ENCODE results near the gene GRB14. TPM values are rescaled to one million over a fixed set of nuclear protein-coding genes. Genes with fewer than 3 reads are reported as not detected.
A peak's percentile ranks its signal among the peaks of the same experiment; 100 is the strongest.

The GRB14 gene
- total RNA-seq, 2 donors from 2014 or later, result 22.7 to 27.5 TPM

GRCh38 chr2:164570475-164570874, 50.8 kb downstream of the GRB14 start:
- intact Hi-C loops (cut with DNase I), result no loop called here
- no peaks in the 10 kb centered on the region for H3K27me3 ChIP-seq
- WGBS, 2 donors, result 42 to 45% methylated on average over 2 of the region's 2 CpGs
- no peaks in the 10 kb centered on the region for H3K36me3 ChIP-seq (replicated peaks in 1 of 2; ENCODE audit: insufficient read depth in 1 of 2, low read depth in 2 of 2)
- peaks cover 21% of the 10 kb centered on the region for H3K4me1 ChIP-seq
- no peak overlapping the region for H3K4me3 ChIP-seq
- H3K27ac ChIP-seq, result no peak overlapping the region
- DNase-seq, result no peak
- no peak for ATAC-seq
- TF ChIP-seq POLR2A (IDR thresholded peaks at IDR 0.05) (no peak), CTCF (IDR thresholded peaks at IDR 0.05) (no peak)
- H3K9me3 ChIP-seq, result no peaks in the 10 kb centered on the region

GRCh38 chr2:164569378-164569777, 51.9 kb downstream of the GRB14 start:
- DNase-seq, result no peak
- intact Hi-C loops (cut with DNase I), result no loop called here
- Histone ChIP-seq H3K9me3 (no peaks in the 10 kb centered on the region), H3K27me3 (no peaks in the 10 kb centered on the region), H3K4me1 (peaks cover 28% of the 10 kb centered on the region), H3K4me3 (no peak overlapping the region), H3K36me3 (replicated peaks in 1 of 2; ENCODE audit: insufficient read depth in 1 of 2, low read depth in 2 of 2) (no peaks in the 10 kb centered on the region), H3K27ac (peak overlapping the region in 3 of 4 donors; percentile 15 to 78 (median 76))
- 48 to 50% methylated on average over 4 of the region's 4 CpGs for WGBS, 2 donors
- peak; percentile 43 for ATAC-seq
- no peak for TF ChIP-seq CTCF (IDR thresholded peaks at IDR 0.05)
- no peak for TF ChIP-seq POLR2A (IDR thresholded peaks at IDR 0.05)

- TF ChIP-seq POLR2A (IDR thresholded peaks at IDR 0.05), result peak in 1 of 3 donors; percentile 16
- no peak for TF ChIP-seq CTCF (IDR thresholded peaks at IDR 0.05)
- DNase-seq (peak in 1 of 4 donors; percentile 51), ATAC-seq (peak; percentile 25)
- peak overlapping the region in 1 of 2 donors; percentile 23 for H3K4me3 ChIP-seq
- no peaks in the 10 kb centered on the region for H3K9me3 ChIP-seq
- intact Hi-C loops (cut with DNase I), result no loop called here
- H3K27me3 ChIP-seq, result no peaks in the 10 kb centered on the region
- H3K4me1 ChIP-seq, result peaks cover 36% of the 10 kb centered on the region
- WGBS, 2 donors, result 18 to 22% methylated on average over 5 of the region's 5 CpGs
- H3K36me3 ChIP-seq (replicated peaks in 1 of 2; ENCODE audit: insufficient read depth in 1 of 2, low read depth in 2 of 2), result no peaks in the 10 kb centered on the region
- H3K27ac ChIP-seq, result peak overlapping the region; percentile 40 to 78 (median 69)
Observed at GRCh38 chr2:164568317-164568716, 53.0 kb downstream of the GRB14 start.

- H3K36me3 ChIP-seq (replicated peaks in 1 of 2; ENCODE audit: insufficient read depth in 1 of 2, low read depth in 2 of 2), result no peaks in the 10 kb centered on the region
- H3K4me3 ChIP-seq, result peak overlapping the region in 1 of 2 donors; percentile 23
- H3K27ac ChIP-seq, result peak overlapping the region; percentile 36 to 78 (median 69)
- H3K27me3 ChIP-seq, result no peaks in the 10 kb centered on the region
- TF ChIP-seq CTCF (IDR thresholded peaks at IDR 0.05) (no peak), POLR2A (IDR thresholded peaks at IDR 0.05) (no peak)
- 10 to 13% methylated on average over 3 of the region's 3 CpGs for WGBS, 2 donors
- ATAC-seq, result no peak
- no peaks in the 10 kb centered on the region for H3K9me3 ChIP-seq
- H3K4me1 ChIP-seq, result peaks cover 44% of the 10 kb centered on the region
- intact Hi-C loops (cut with DNase I), result no loop called here
- DNase-seq, result no peak
Observed at GRCh38 chr2:164567335-164567989, 53.8 kb downstream of the GRB14 start.

- Histone ChIP-seq H3K4me3 (no peak overlapping the region), H3K4me1 (peaks cover 56% of the 10 kb centered on the region), H3K27me3 (no peaks in the 10 kb centered on the region), H3K9me3 (no peaks in the 10 kb centered on the region), H3K36me3 (replicated peaks in 1 of 2; ENCODE audit: insufficient read depth in 1 of 2, low read depth in 2 of 2) (no peaks in the 10 kb centered on the region), H3K27ac (peak overlapping the region; percentile 62 to 78 (median 70))
- TF ChIP-seq POLR2A (IDR thresholded peaks at IDR 0.05), result no peak
- peak in 1 of 4 donors; percentile 6 for DNase-seq
- no peak for ATAC-seq
- intact Hi-C loops (cut with DNase I), result no loop called here
- 31 to 36% methylated on average over 4 of the region's 4 CpGs for WGBS, 2 donors
Observed at GRCh38 chr2:164565359-164565758, 55.9 kb downstream of the GRB14 start.
